Kidney (tissue), 14 donors: ENCODE results near the gene GRIFIN. TPM values are rescaled to one million over a fixed set of nuclear protein-coding genes. Genes with fewer than 3 reads are reported as not detected.
A peak's percentile ranks its signal among the peaks of the same experiment; 100 is the strongest.

Source experiments
- DNase-seq, 5 donors: peaks; one replicate each; pipeline ENCODE4 v3.0.0-alpha.2; 2013 to 2020
- FAIRE-seq: peaks from 2 replicates; lab custom pipeline; 2012; peaks lifted over from hg19 to GRCh38; lab: Jason Lieb, UNC
- H3K27ac ChIP-seq, 2 donors: one replicate each; pipeline ENCODE4 v1.7.0; 2013; ENCODE audit warnings: low read depth in 2 of 2, low read length in 2 of 2, inconsistent platforms in 1 of 2
- H3K27me3 ChIP-seq: one replicate; pipeline ENCODE4 v1.7.1; 2013; ENCODE audit warnings: low read length, inconsistent platforms; ENCODE audit not compliant: control insufficient read depth, insufficient read depth
- H3K36me3 ChIP-seq, 3 donors: one replicate each; pipeline versions ENCODE4 v1.7.0 to v1.7.1; 2013; ENCODE audit warnings: low read length in 3 of 3, control low read depth in 1 of 3, inconsistent platforms in 1 of 3; ENCODE audit not compliant: insufficient read depth in 3 of 3, control insufficient read depth in 2 of 3
- H3K4me1 ChIP-seq, 3 donors: one replicate each; pipeline versions ENCODE4 v1.7.0 to v1.7.1; 2013; ENCODE audit warnings: low read length in 3 of 3, inconsistent platforms in 1 of 3, low read depth in 1 of 3; ENCODE audit not compliant: control insufficient read depth in 2 of 3, insufficient read depth in 2 of 3
- H3K4me3 ChIP-seq, 3 donors: one replicate each; pipeline versions ENCODE4 v1.7.0 to v1.8.1; 2013; ENCODE audit warnings: low read length in 3 of 3, control low read depth in 1 of 3, inconsistent platforms in 1 of 3
- H3K9ac ChIP-seq, 3 donors: one replicate each; pipeline versions ENCODE4 v1.7.0 to v1.7.1; 2013; ENCODE audit warnings: low read length in 3 of 3, control low read depth in 1 of 3, inconsistent platforms in 1 of 3
- H3K9me3 ChIP-seq, 3 donors: one replicate each; pipeline versions ENCODE4 v1.7.0 to v1.7.1; 2013; ENCODE audit warnings: low read length in 3 of 3, control low read depth in 1 of 3, inconsistent platforms in 1 of 3; ENCODE audit not compliant: control insufficient read depth in 2 of 3, insufficient read depth in 1 of 3
- CTCF ChIP-seq: IDR thresholded peaks from 3 replicates; pipeline ENCODE4 v1.5.1; 2012; ENCODE audit warnings: mild to moderate bottlenecking, moderate library complexity, borderline replicate concordance; ENCODE audit not compliant: insufficient read depth; ENCODE audit errors: extremely low read depth
- intact Hi-C: fragments of 100-400 bp; cut with DNase I; formaldehyde crosslinking; loops from one replicate; pipeline ENCODE4 v1.11.1; 2022
- polyA plus RNA-seq: library from polyadenylated mRNA; stranded (reverse); fragments of 350-450 nt; fragmentation: Illumina TruSeq; extraction: RNeasy Lipid Tissue Mini Kit (QIAGEN cat#74804); gene quantifications from one replicate; pipeline ENCODE4 v1.2.3, GENCODE V29; 2014; ENCODE audit warnings: low read depth, low replicate concordance; ENCODE audit not compliant: insufficient read depth
- total RNA-seq: library from RNA; stranded (reverse); fragmentation: NEBNext Ultra II Directional; extraction: Animal tissue kit (Norgen Biotek cat#: 25700); gene quantifications from one replicate; pipeline ENCODE4 v1.2.1, GENCODE V29; 2021
- donor health status: control.
- donor health status: control.
- donor health status: control.
- donor health status: control.
- donor health status: control.
- donor health status: DM: yes; HTN: yes; CAD: no.
- donor health status: Normal renal cell carcinoma (clear cell type).

GRIFIN gene
- total and polyA plus RNA-seq, 2 donors from 2014 or later = not detected

- no peaks in the 10 kb centered on the region for H3K27me3 ChIP-seq
- intact Hi-C loops = no loop called here
- no peaks in the 10 kb centered on the region for H3K9me3 ChIP-seq
- H3K36me3 ChIP-seq = no peaks in the 10 kb centered on the region
- peaks cover 0 to 7% (median 0%) of the 10 kb centered on the region in 3 donors for H3K4me1 ChIP-seq
- H3K27ac ChIP-seq = no peak overlapping the region
- H3K4me3 ChIP-seq = no peak overlapping the region
- H3K9ac ChIP-seq = no peak overlapping the region
- DNase-seq (peak in 1 of 5 donors; percentile 68), FAIRE-seq (no peak)
- no peak for TF ChIP-seq CTCF
Measured at GRCh38 chr7:2450198-2451107, 25.7 kb downstream of the GRIFIN start.

GRCh38 chr7:2446676-2447075 is 29.5 kb downstream of the GRIFIN start:
- Histone ChIP-seq H3K9me3 (no peaks in the 10 kb centered on the region), H3K36me3 (peaks cover 0 to 2% (median 0%) of the 10 kb centered on the region in 3 donors), H3K4me1 (peaks cover 0 to 2% (median 0%) of the 10 kb centered on the region in 3 donors), H3K9ac (no peak overlapping the region), H3K4me3 (no peak overlapping the region), H3K27ac (no peak overlapping the region), H3K27me3 (no peaks in the 10 kb centered on the region)
- DNase-seq (no peak), FAIRE-seq (no peak)
- TF ChIP-seq CTCF = no peak
- intact Hi-C loops = no loop called here

GRCh38 chr7:2445898-2446555 is 30.2 kb downstream of the GRIFIN start:
- FAIRE-seq (no peak), DNase-seq (peak in 1 of 5 donors; percentile 55)
- no peak overlapping the region for H3K27ac ChIP-seq
- no peak for TF ChIP-seq CTCF
- no peaks in the 10 kb centered on the region for H3K27me3 ChIP-seq
- H3K36me3 ChIP-seq = peaks cover 0 to 2% (median 0%) of the 10 kb centered on the region in 3 donors
- no peaks in the 10 kb centered on the region for H3K9me3 ChIP-seq
- intact Hi-C loops = no loop called here
- no peaks in the 10 kb centered on the region for H3K4me1 ChIP-seq
- H3K9ac ChIP-seq = no peak overlapping the region
- no peak overlapping the region for H3K4me3 ChIP-seq
